H7 (cell line): Measurements from ENCODE around the gene BMF. TPM values are rescaled to one million over a fixed set of nuclear protein-coding genes. Genes with fewer than 3 reads are reported as not detected.

Experiments used
- DNase-seq: peaks from one replicate; pipeline ENCODE4 v3.0.0; 2012
- H3K27me3 ChIP-seq: 2 replicates; pipeline ENCODE4 v1.6.0; 2011; ENCODE audit warnings: mild to moderate bottlenecking, low read length; ENCODE audit not compliant: control insufficient read depth, insufficient read depth
- H3K36me3 ChIP-seq: replicated peaks from 2 replicates; pipeline ENCODE4 v1.5.1; 2011; ENCODE audit warnings: low read length; ENCODE audit not compliant: control insufficient read depth, insufficient read depth
- H3K4me3 ChIP-seq: 2 replicates; pipeline ENCODE4 v1.5.1; 2011; ENCODE audit warnings: low read depth, mild to moderate bottlenecking, control low read depth, low read length, moderate library complexity; ENCODE audit not compliant: insufficient read depth
- total RNA-seq: library from RNA; depleted of rRNA; stranded (reverse); fragments of >200 nt; shearing (Covaris generic); gene quantifications from 2 replicates; pipeline ENCODE4 v1.2.3, GENCODE V29; 2014

The BMF gene
- total RNA-seq, 1 experiment from 2014 or later = 12.4 TPM

DNA sequence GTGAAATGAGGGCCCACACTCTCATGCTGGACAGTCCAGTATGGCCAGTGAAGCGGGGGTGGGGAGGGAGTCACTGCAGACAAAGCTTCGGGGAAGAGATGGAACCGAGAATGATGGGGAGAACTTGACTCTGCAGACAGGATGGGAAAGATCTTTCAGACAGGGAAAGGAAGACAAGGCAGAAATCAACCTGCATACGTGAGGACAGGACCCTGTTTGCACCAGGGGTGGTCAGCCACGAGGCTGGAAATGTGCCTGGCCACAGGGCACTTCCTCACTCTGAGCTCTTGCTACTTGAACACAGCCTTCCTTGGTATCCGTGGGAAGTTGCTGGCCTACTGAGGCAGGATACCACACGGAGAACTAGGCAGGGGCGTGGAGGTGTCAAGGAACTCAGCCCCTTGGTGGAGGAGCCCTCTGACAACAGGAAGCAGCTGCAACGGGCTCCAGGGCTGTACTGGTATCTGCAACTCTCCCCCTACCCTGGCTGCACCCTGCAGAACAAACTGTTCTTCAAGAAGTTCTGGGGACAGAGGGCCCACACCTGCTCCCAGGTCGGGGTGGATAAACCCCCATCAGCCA, 60.4 kb downstream of the BMF start:
- Histone ChIP-seq H3K27me3 (no peaks in the 10 kb centered on the region), H3K4me3 (no peak overlapping the region), H3K36me3 (no peaks in the 10 kb centered on the region)
- no peak for DNase-seq

DNA sequence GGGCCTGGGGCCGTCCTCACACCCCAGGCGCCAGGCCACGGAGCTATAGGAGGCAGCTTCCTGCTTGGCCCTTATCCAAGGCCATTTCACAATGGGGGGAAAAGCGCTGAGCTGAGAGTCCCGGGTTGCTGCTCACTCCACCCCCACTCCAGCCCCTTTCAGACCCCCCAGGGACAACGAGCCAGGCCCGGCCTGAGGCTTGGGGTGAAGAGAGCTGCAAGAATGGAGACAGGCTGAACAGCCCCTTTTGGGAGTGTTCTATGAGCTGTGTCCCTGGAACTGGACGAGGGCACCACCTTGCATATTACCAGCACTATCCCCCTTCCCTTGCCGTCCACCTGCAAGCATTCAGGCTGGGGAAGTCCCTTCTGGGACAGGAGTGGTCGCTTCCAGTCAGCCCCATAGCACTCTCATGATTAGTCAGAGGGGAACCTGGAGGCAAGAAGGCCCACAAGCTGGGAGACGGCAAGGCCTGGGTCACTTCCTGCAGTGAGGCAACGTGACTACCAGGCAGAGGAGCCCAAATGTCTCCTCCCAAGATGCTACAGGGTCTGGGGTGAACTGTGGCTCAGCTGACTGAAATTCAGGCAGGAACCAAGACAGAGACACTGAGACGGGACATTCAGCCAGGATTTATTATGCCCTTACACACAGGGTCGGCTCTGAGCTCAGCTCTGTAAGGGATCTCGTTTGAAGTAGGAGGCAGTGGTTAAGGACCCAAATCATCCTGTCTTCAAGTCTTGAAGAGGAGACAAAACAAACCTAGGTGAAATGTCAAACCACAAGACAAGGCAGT, 61.1 kb downstream of the BMF start:
- no peak for DNase-seq
- no peaks in the 10 kb centered on the region for H3K36me3 ChIP-seq
- no peaks in the 10 kb centered on the region for H3K27me3 ChIP-seq
- H3K4me3 ChIP-seq = no peak overlapping the region

- no peaks in the 10 kb centered on the region for H3K27me3 ChIP-seq
- no peak overlapping the region for H3K4me3 ChIP-seq
- no peak for DNase-seq
- H3K36me3 ChIP-seq = no peaks in the 10 kb centered on the region
These were observed 61.8 kb downstream of the BMF start for GRCh38 chr15:40046721-40047414.

DNA sequence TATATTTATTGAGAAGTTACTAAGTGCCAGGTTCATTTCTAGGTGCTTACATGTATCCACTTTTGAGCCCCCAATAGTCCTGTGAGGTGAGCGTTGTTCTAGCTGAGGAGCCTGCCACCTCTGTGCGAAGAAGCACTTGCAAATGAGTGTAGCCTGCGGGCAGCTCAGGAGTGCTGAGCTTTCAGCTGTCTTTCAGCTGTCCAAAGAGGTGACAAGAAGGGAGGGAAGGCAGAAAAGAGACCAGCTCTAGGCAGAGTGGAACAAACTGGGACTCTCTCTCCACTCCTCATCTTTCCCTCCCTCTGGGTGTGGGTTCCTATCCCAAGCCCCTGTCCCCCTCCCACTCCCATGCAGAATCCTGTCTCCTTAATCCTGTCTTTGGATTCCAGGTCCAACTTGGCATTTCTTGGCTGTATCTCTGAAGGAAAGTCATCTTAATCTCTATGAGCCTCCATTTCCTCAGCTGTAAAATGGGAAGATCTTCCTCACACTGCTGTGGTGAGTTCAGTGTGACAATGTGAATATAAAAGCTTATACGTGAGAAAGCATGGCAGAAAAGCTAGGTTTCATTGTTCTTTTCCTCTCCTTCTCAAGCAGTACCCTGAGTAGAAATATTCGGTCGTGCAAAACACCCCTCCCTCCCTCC, 63.0 kb downstream of the BMF start:
- Histone ChIP-seq H3K27me3 (no peaks in the 10 kb centered on the region), H3K4me3 (no peak overlapping the region), H3K36me3 (no peaks in the 10 kb centered on the region)
- no peak for DNase-seq

- Histone ChIP-seq H3K36me3 (no peaks in the 10 kb centered on the region), H3K27me3 (no peaks in the 10 kb centered on the region), H3K4me3 (no peak overlapping the region; the same call in 1 of the 2 replicates)
- peak; percentile 94 for DNase-seq
These were observed 63.7 kb downstream of the BMF start for GRCh38 chr15:40044717-40045571.

DNA sequence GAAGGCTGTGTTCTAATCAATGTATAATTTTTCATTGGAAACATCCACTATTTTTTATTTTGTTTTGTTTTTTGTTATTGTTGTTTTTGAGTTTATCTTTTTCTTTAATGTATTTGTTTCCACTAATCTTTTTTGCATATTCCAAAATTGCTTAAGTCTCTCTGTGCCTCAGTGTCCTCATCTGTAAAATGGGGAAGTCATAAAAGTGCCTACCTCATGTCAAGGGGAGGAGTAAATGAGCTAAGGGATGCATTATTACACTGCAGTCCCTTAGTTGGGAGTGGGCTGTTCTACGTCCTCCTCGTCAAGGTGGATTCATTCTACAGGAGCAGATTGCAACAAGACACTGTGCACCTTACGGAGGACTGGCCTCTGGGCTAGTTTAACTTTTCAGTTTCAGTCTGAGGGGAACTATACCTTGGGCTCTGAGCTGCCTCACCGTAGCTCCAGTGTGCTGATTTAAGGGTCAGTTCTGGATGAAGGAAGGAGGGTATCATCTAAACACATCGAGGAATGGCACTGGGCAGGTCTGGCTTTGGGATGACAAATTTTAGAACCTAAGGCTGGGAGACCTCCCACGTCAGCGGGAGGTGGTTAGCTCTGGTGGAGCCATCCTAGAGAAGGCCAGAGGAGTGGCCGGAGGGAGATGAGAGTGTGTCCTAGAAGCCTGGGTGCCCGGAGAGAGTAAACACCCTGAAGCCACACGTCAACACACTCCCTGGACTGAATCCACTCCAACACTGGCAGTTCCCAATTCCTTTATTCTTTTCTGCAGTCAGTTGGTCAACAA, 64.6 kb downstream of the BMF start:
- H3K27me3 ChIP-seq = no peaks in the 10 kb centered on the region
- DNase-seq = no peak
- H3K4me3 ChIP-seq = no peak overlapping the region
- H3K36me3 ChIP-seq = no peaks in the 10 kb centered on the region

GRCh38 chr15:40042791-40043320, 65.8 kb downstream of the BMF start:
- DNase-seq = no peak
- Histone ChIP-seq H3K4me3 (no peak overlapping the region), H3K36me3 (no peaks in the 10 kb centered on the region), H3K27me3 (no peaks in the 10 kb centered on the region)

GRCh38 chr15:40040770-40041169, 67.9 kb downstream of the BMF start:
- Histone ChIP-seq H3K36me3 (peaks cover 7% of the 10 kb centered on the region), H3K4me3 (no peak overlapping the region), H3K27me3 (no peaks in the 10 kb centered on the region)
- DNase-seq = no peak

GRCh38 chr15:40040293-40040635, 68.4 kb downstream of the BMF start:
- Histone ChIP-seq H3K36me3 (peaks cover 10% of the 10 kb centered on the region), H3K27me3 (no peaks in the 10 kb centered on the region), H3K4me3 (no peak overlapping the region)
- no peak for DNase-seq

DNA sequence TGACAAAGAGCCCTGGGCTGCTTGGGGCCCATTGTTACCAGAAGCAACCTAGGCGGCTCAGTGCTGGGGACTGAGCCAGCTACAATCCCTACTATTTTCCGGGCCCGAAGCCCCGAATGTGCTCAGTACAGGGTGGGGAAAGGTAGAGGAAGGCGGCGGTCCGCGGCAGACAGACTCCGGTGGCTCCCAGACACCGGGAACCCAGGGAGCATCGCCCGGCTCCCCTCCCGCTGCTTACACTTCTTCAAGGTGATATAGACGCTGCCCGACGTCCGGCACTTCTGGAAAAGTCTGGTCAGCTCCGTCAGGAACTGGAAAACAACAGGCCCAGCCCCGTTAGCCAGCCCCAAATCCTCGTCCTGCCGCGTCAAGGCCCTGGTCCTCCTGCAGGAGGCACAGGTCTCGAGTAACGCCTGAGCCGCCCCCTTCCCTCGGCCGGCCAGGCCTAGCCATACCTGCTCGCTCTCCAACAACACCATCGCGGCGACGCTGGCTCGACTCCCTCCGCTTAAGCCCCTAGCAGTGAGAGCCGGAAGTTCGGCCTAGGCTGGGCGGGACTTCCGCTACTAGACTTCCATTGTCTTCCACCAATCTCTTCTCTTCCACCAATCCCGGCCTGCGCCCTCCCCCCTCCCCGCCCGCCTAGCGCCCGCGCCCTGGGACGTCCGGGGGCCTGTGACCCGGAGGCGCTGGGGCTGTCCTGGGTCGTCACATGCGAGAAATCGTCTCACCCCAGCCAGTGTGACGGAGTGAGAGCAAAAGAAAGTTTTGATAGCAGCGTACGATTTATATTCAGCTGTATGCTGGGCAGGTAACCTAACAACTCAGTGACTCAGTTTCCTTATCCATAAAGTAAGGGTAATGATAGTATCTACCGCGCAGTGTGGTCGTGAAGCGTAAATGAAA, 69.8 kb downstream of the BMF start, which contains the start of gene SRP14:
Gene SRP14, minus strand, starts transcription at position 544 of the 906 bp plus-strand sequence. Its CDS starts 65 bp downstream, at position 479.
- Histone ChIP-seq H3K36me3 (peaks cover 21% of the 10 kb centered on the region), H3K27me3 (no peaks in the 10 kb centered on the region), H3K4me3 (peak within 1 kb of the TSS; percentile 67)
- DNase-seq = peak; percentile 96

GRCh38 chr15:40038275-40038637, 70.4 kb downstream of the BMF start:
- no peak for DNase-seq
- peaks cover 21% of the 10 kb centered on the region for H3K36me3 ChIP-seq
- H3K27me3 ChIP-seq = no peaks in the 10 kb centered on the region
- peak overlapping the region; percentile 67 for H3K4me3 ChIP-seq
